Mesenchymal stem cell (in vitro differentiated cells and primary cell): ENCODE data around the gene SKAP2.
A peak's percentile ranks its signal among the peaks of the same experiment; 100 is the strongest.

Experiments used
- DNase-seq: peaks from one replicate; pipeline ENCODE4 v3.0.0-alpha.2; 2013
- H2AFZ ChIP-seq: one replicate; pipeline ENCODE4 v1.6.1; 2013; ENCODE audit warnings: low read depth, mild to moderate bottlenecking, control low read depth, inconsistent platforms, low read length, moderate library complexity
- H2AK5ac ChIP-seq: 2 replicates; pipeline ENCODE4 v1.6.1; 2013; ENCODE audit warnings: low read length, moderate library complexity, mild to moderate bottlenecking, inconsistent platforms; ENCODE audit not compliant: severe bottlenecking
- H2BK120ac ChIP-seq: one replicate; pipeline ENCODE4 v1.6.1; 2013; ENCODE audit warnings: low read depth, mild to moderate bottlenecking, inconsistent platforms, low read length, moderate library complexity
- H2BK12ac ChIP-seq, 2 experiments: one replicate each; pipeline ENCODE4 v1.6.1; 2013; ENCODE audit warnings: inconsistent platforms in 2 of 2, low read length in 2 of 2, mild to moderate bottlenecking in 2 of 2, moderate library complexity in 2 of 2, control low read depth in 1 of 2
- H2BK15ac ChIP-seq: one replicate; pipeline ENCODE4 v1.6.1; 2013; ENCODE audit warnings: mild to moderate bottlenecking, low read depth, inconsistent platforms; ENCODE audit not compliant: poor library complexity, severe bottlenecking
- H2BK5ac ChIP-seq: 2 replicates; pipeline ENCODE4 v1.6.1; 2013; ENCODE audit warnings: low read depth, mild to moderate bottlenecking, low read length, control low read depth, inconsistent platforms; ENCODE audit not compliant: poor library complexity, severe bottlenecking
- H3K14ac ChIP-seq, 2 experiments: one replicate each; pipeline ENCODE4 v1.6.1; 2013; ENCODE audit warnings: inconsistent platforms in 2 of 2, low read length in 2 of 2, control low read depth in 1 of 2, mild to moderate bottlenecking in 1 of 2, moderate library complexity in 1 of 2
- H3K18ac ChIP-seq, 2 experiments: one replicate each; pipeline ENCODE4 v1.6.1; 2013; ENCODE audit warnings: inconsistent platforms in 2 of 2, low read length in 2 of 2, control low read depth in 1 of 2, low read depth in 1 of 2, mild to moderate bottlenecking in 1 of 2
- H3K23ac ChIP-seq, 2 experiments: one replicate each; pipeline ENCODE4 v1.6.1; 2013; ENCODE audit warnings: inconsistent platforms in 2 of 2, low read length in 2 of 2, mild to moderate bottlenecking in 2 of 2, moderate library complexity in 2 of 2, control low read depth in 1 of 2
- H3K27ac ChIP-seq: 2 replicates; pipeline ENCODE4 v1.5.1; 2013; ENCODE audit warnings: mild to moderate bottlenecking, moderate library complexity, low read length, control low read depth, inconsistent platforms; ENCODE audit not compliant: poor library complexity, severe bottlenecking
- H3K27me3 ChIP-seq, 2 experiments: 2 replicates each; pipeline versions ENCODE4 v1.6.1 to v1.7.0; 2013; ENCODE audit warnings: low read length in 2 of 2, mild to moderate bottlenecking in 2 of 2, moderate library complexity in 2 of 2, control low read depth in 1 of 2, inconsistent platforms in 1 of 2; ENCODE audit not compliant: control insufficient read depth in 1 of 2, insufficient read depth in 1 of 2
- H3K36me3 ChIP-seq, 2 experiments: 2 replicates each; pipeline versions ENCODE4 v1.6.1 to v1.7.0; 2013; ENCODE audit warnings: low read length in 2 of 2, control low read depth in 1 of 2, inconsistent platforms in 1 of 2, low read depth in 1 of 2, mild to moderate bottlenecking in 1 of 2; ENCODE audit not compliant: insufficient read depth in 2 of 2, control insufficient read depth in 1 of 2
- H3K4ac ChIP-seq, 2 experiments: one replicate each; pipeline ENCODE4 v1.6.1; 2013; ENCODE audit warnings: inconsistent platforms in 2 of 2, low read length in 2 of 2, mild to moderate bottlenecking in 2 of 2, moderate library complexity in 2 of 2, control low read depth in 1 of 2, low read depth in 1 of 2
- H3K4me1 ChIP-seq: 2 replicates; pipeline ENCODE4 v1.6.1; 2013; ENCODE audit warnings: low read depth, low read length, control low read depth; ENCODE audit not compliant: control insufficient read depth, insufficient read depth
- H3K4me2 ChIP-seq: 2 replicates; pipeline ENCODE4 v1.6.1; 2013; ENCODE audit warnings: low read length, mild to moderate bottlenecking, inconsistent platforms; ENCODE audit not compliant: poor library complexity, severe bottlenecking
- H3K4me3 ChIP-seq, 2 experiments: 2 replicates each; pipeline versions ENCODE4 v1.5.1 to v1.7.0; 2013; ENCODE audit warnings: low read length in 2 of 2, mild to moderate bottlenecking in 2 of 2, control low read depth in 1 of 2, low read depth in 1 of 2; ENCODE audit not compliant: insufficient read depth in 1 of 2
- H3K79me1 ChIP-seq: replicated peaks from 2 replicates; pipeline ENCODE4 v1.6.1; 2013; ENCODE audit warnings: mild to moderate bottlenecking, control low read depth, low read length, inconsistent platforms; ENCODE audit not compliant: poor library complexity, severe bottlenecking
- H3K9ac ChIP-seq: 2 replicates; pipeline ENCODE4 v1.7.0; 2013; ENCODE audit warnings: mild to moderate bottlenecking, low read length, moderate library complexity
- H3K9me3 ChIP-seq: 2 replicates; pipeline ENCODE4 v1.7.0; 2013; ENCODE audit warnings: mild to moderate bottlenecking, low read length; ENCODE audit not compliant: control insufficient read depth
- H4K8ac ChIP-seq: one replicate; pipeline ENCODE4 v1.6.1; 2013; ENCODE audit warnings: inconsistent platforms, mild to moderate bottlenecking, low read length, moderate library complexity
- H4K91ac ChIP-seq: one replicate; pipeline ENCODE4 v1.6.1; 2013; ENCODE audit warnings: mild to moderate bottlenecking, low read length, inconsistent platforms
- WGBS: methylation state at CpG from one replicate; pipeline ENCODE4 v1.1.7; 2013; ENCODE audit warnings: mixed read lengths; 5-methylcytosine and 5-hydroxymethylcytosine counted together

SKAP2 gene

GRCh38 chr7:26857506-26858240, 6.7 kb downstream of the SKAP2 start:
- H3K9ac ChIP-seq: peak overlapping the region; percentile 69
- peak overlapping the region in 1 of 2 experiments; percentile 37 for H3K18ac ChIP-seq
- H3K14ac ChIP-seq: no peak overlapping the region

GRCh38 chr7:26857170-26857505, 7.3 kb downstream of the SKAP2 start:
- 4% methylated on average over 3 of the region's 4 CpGs for WGBS
- Histone ChIP-seq H3K14ac (no peak overlapping the region), H3K4me2 (peak overlapping the region; percentile 88), H3K9me3 (no peaks in the 10 kb centered on the region), H2BK5ac (no peak overlapping the region), H3K9ac (peak overlapping the region; percentile 69), H2AFZ (no peak overlapping the region), H2BK12ac (no peak overlapping the region), H3K27ac (peak overlapping the region; percentile 83), H3K36me3 (peaks cover 0 to 4% of the 10 kb centered on the region in 2 experiments), H4K8ac (peak overlapping the region; percentile 0), H2BK15ac (no peak overlapping the region), H3K4me3 (peak overlapping the region; percentile 41 to 63), H2AK5ac (no peak overlapping the region), H2BK120ac (no peak overlapping the region), H3K23ac (no peak overlapping the region), H3K4me1 (peaks cover 5% of the 10 kb centered on the region), H4K91ac (no peak overlapping the region), H3K4ac (no peak overlapping the region), H3K79me1 (peaks cover 3% of the 10 kb centered on the region), H3K27me3 (no peaks in the 10 kb centered on the region), H3K18ac (no peak overlapping the region)
- DNase-seq: no peak

More at GRCh38 chr7:26857506-26858240, 6.7 kb downstream of the SKAP2 start:
- peaks cover 0 to 4% of the 10 kb centered on the region in 2 experiments for H3K36me3 ChIP-seq
- H2BK12ac ChIP-seq: peak overlapping the region in 1 of 2 experiments; percentile 14
- H4K91ac ChIP-seq: no peak overlapping the region
- H3K4me2 ChIP-seq: peak overlapping the region; percentile 88
- H3K27me3 ChIP-seq: no peaks in the 10 kb centered on the region
- no peak overlapping the region for H2BK5ac ChIP-seq
- peak overlapping the region; percentile 41 to 60 for H3K4me3 ChIP-seq
- no peaks in the 10 kb centered on the region for H3K9me3 ChIP-seq
- H3K4me1 ChIP-seq: peaks cover 5% of the 10 kb centered on the region
- H4K8ac ChIP-seq: peak overlapping the region; percentile 0
- no peak overlapping the region for H2AK5ac ChIP-seq
- no peak overlapping the region for H3K23ac ChIP-seq
- peak; percentile 42 for DNase-seq
- no peak overlapping the region for H2BK120ac ChIP-seq
- peak overlapping the region; percentile 83 for H3K27ac ChIP-seq
- H3K4ac ChIP-seq: no peak overlapping the region
- WGBS: 11% methylated on average over 34 of the region's 34 CpGs
- H2AFZ ChIP-seq: no peak overlapping the region
- H3K79me1 ChIP-seq: peaks cover 3% of the 10 kb centered on the region
- peak overlapping the region; percentile 7 for H2BK15ac ChIP-seq

- H3K4ac ChIP-seq: no peak overlapping the region
- peaks cover 5% of the 10 kb centered on the region for H3K4me1 ChIP-seq
- H3K36me3 ChIP-seq: peaks cover 0 to 4% of the 10 kb centered on the region in 2 experiments
- no peak overlapping the region for H3K14ac ChIP-seq
- no peak overlapping the region for H3K27ac ChIP-seq
- H2BK5ac ChIP-seq: no peak overlapping the region
- H2BK15ac ChIP-seq: no peak overlapping the region
- H2AK5ac ChIP-seq: no peak overlapping the region
- H3K27me3 ChIP-seq: no peaks in the 10 kb centered on the region
- peak overlapping the region in 1 of 2 experiments; percentile 63 for H3K4me3 ChIP-seq
- H4K91ac ChIP-seq: no peak overlapping the region
- peak overlapping the region; percentile 69 for H3K9ac ChIP-seq
- no CpG with 5 or more reads among the region's 3 CpGs for WGBS
- peaks cover 3% of the 10 kb centered on the region for H3K79me1 ChIP-seq
- no peaks in the 10 kb centered on the region for H3K9me3 ChIP-seq
- no peak overlapping the region for H3K23ac ChIP-seq
- H4K8ac ChIP-seq: no peak overlapping the region
- H2AFZ ChIP-seq: no peak overlapping the region
- H2BK12ac ChIP-seq: no peak overlapping the region
- no peak overlapping the region for H3K18ac ChIP-seq
- no peak overlapping the region for H2BK120ac ChIP-seq
- DNase-seq: no peak
- no peak overlapping the region for H3K4me2 ChIP-seq
These were observed 8.0 kb downstream of the SKAP2 start for GRCh38 chr7:26856176-26856985.
